ENCODE results near the gene TCL1B.
"Not testable (repeated sequence)": the region's sequence is repeated elsewhere in the genome, so short reads cannot be mapped to it uniquely, and the experiment has no call there.

TCL1B gene

GRCh38 chr14:95699412-95699811 lies 13.2 kb downstream of the TCL1B start:
- Histone ChIP-seq H3K4me3 (no peak overlapping the region), H3K27ac (peak overlapping the region in 1 of 21 experiments; percentile 15)

GRCh38 chr14:95700221-95700976 lies 14.2 kb downstream of the TCL1B start:
- H3K4me3 ChIP-seq, result no peak overlapping the region
- no peak overlapping the region for H3K27ac ChIP-seq

- no peak overlapping the region for H3K27ac ChIP-seq
- H3K4me3 ChIP-seq, result no peak overlapping the region
Measured at GRCh38 chr14:95701846-95702221, 15.6 kb downstream of the TCL1B start.

- H3K27ac ChIP-seq, result no peak overlapping the region
- H3K4me3 ChIP-seq, result no peak overlapping the region
Measured at GRCh38 chr14:95703341-95703740, 17.1 kb downstream of the TCL1B start.

- no peak overlapping the region for H3K27ac ChIP-seq
Measured at GRCh38 chr14:95703805-95704204, 17.6 kb downstream of the TCL1B start.

GRCh38 chr14:95705518-95705917 lies 19.3 kb downstream of the TCL1B start:
- H3K27ac ChIP-seq, result no peak overlapping the region
- H3K4me3 ChIP-seq, result no peak overlapping the region

More at GRCh38 chr14:95703805-95704204, 17.6 kb downstream of the TCL1B start:
- H3K4me3 ChIP-seq, result no peak overlapping the region

GRCh38 chr14:95707327-95707726 lies 21.1 kb downstream of the TCL1B start:
- H3K27ac ChIP-seq, result no peak overlapping the region

GRCh38 chr14:95710106-95710505 lies 23.9 kb downstream of the TCL1B start:
- no peak overlapping the region for H3K4me3 ChIP-seq
- H3K27ac ChIP-seq, result peak overlapping the region in 1 of 21 experiments; percentile 19

More at GRCh38 chr14:95707327-95707726, 21.1 kb downstream of the TCL1B start:
- H3K4me3 ChIP-seq, result no peak overlapping the region

- peak overlapping the region in 1 of 21 experiments; percentile 64 for H3K27ac ChIP-seq
Measured at GRCh38 chr14:95711476-95712176, 25.4 kb downstream of the TCL1B start.

GRCh38 chr14:95712398-95712797 lies 26.2 kb downstream of the TCL1B start:
- no peak overlapping the region for H3K4me3 ChIP-seq

More at GRCh38 chr14:95711476-95712176, 25.4 kb downstream of the TCL1B start:
- H3K4me3 ChIP-seq, result no peak overlapping the region

GRCh38 chr14:95713596-95714371 lies 27.6 kb downstream of the TCL1B start, which contains the start of gene TCL1A:
TCL1A (minus strand) TSS chr14:95714125; CDS start chr14:95714066, 59 bp downstream.
- Histone ChIP-seq H3K27ac (peak within 1 kb of the TSS in 1 of 21 experiments; percentile 40), H3K4me3 (no peak within 1 kb of the TSS)

More at GRCh38 chr14:95712398-95712797, 26.2 kb downstream of the TCL1B start:
- H3K27ac ChIP-seq, result peak overlapping the region in 1 of 21 experiments; percentile 64

GRCh38 chr14:95722525-95723190 lies 36.4 kb downstream of the TCL1B start:
- Histone ChIP-seq H3K4me3 (no peak overlapping the region), H3K27ac (no peak overlapping the region)

- H3K4me3 ChIP-seq, result no peak overlapping the region
- no peak overlapping the region for H3K27ac ChIP-seq
Measured at GRCh38 chr14:95725685-95726336, 39.6 kb downstream of the TCL1B start.

- no peak overlapping the region for H3K4me3 ChIP-seq
- H3K27ac ChIP-seq, result no peak overlapping the region
Measured at GRCh38 chr14:95727056-95727700, 41.0 kb downstream of the TCL1B start.

GRCh38 chr14:95729402-95730028 lies 43.3 kb downstream of the TCL1B start:
- H3K27ac ChIP-seq, H3K4me3 ChIP-seq: not testable (repeated sequence)

GRCh38 chr14:95730126-95730525 lies 43.9 kb downstream of the TCL1B start:
- H3K27ac ChIP-seq, result no peak overlapping the region
- no peak overlapping the region for H3K4me3 ChIP-seq

GRCh38 chr14:95733212-95733611 lies 47.0 kb downstream of the TCL1B start:
- no peak overlapping the region for H3K27ac ChIP-seq

GRCh38 chr14:95739356-95739755 lies 53.1 kb downstream of the TCL1B start:
- H3K27ac ChIP-seq, result no peak overlapping the region
- H3K4me3 ChIP-seq, result no peak overlapping the region

More at GRCh38 chr14:95733212-95733611, 47.0 kb downstream of the TCL1B start:
- no peak overlapping the region for H3K4me3 ChIP-seq
